OCI-LY3 (cell line): Measurements from ENCODE around the gene SIRT2.
"Not testable (repeated sequence)": the region's sequence is repeated elsewhere in the genome, so short reads cannot be mapped to it uniquely, and the experiment has no call there.

ENCODE experiments used
- CTCF ChIP-seq: fragments of 200-600, 300-600 bp; sonication (generic); IDR thresholded peaks from 2 replicates; pipeline ENCODE4 v1.5.1; 2014; ENCODE audit warnings: antibody characterized with exemption, low read length, low read depth
- EZH2phosphoT487 ChIP-seq: fragments of 200-600 bp; shearing (Covaris generic); IDR thresholded peaks from 2 replicates; pipeline ENCODE4 v1.6.1; 2018; ENCODE audit warnings: antibody characterized with exemption, mixed run types, low read depth

GRCh38 chr19:38884691-38885090 lies 14.7 kb downstream of the SIRT2 start:
- TF ChIP-seq CTCF, EZH2phosphoT487: not testable (repeated sequence)
